ENCODE results near the gene GPR162. TPM values are rescaled to one million over a fixed set of nuclear protein-coding genes. Genes with fewer than 3 reads are reported as not detected.

Gene GPR162
- total RNA-seq, 1 experiment from 2014 or later = 2.3 TPM

GRCh38 chr12:6777386-6777785 is 44.2 kb upstream of the GPR162 start:
- TF ChIP-seq EZH2phosphoT487 (IDR thresholded peaks at IDR 0.05; ENCODE audit: borderline replicate concordance) (no peak), CEBPB (IDR thresholded peaks at IDR 0.05; ENCODE audit: low read depth) (no peak), EZH2 (IDR thresholded peaks at IDR 0.05) (no peak), JUND (IDR thresholded peaks at IDR 0.05) (no peak), ZFX (IDR thresholded peaks at IDR 0.05) (no peak), CBX3 (IDR thresholded peaks at IDR 0.05; ENCODE audit: low read depth) (no peak), MAX (IDR thresholded peaks at IDR 0.05) (no peak), EGR1 (IDR thresholded peaks at IDR 0.05; ENCODE audit: low read depth) (no peak), ATF3 (IDR thresholded peaks at IDR 0.05) (no peak)
- no peak overlapping the region for H3K4me3 ChIP-seq (replicated peaks in 1 of 2; ENCODE audit: low read depth in 1 of 2, low read length in 2 of 2)
- intact Hi-C loops (cut with micrococcal nuclease) = no loop called here
- H3K9me3 ChIP-seq (ENCODE audit: control insufficient read depth in 1 of 2, insufficient read depth in 1 of 2, low read depth in 1 of 2, low read length in 2 of 2) = no peaks in the 10 kb centered on the region
- H4K20me1 ChIP-seq (ENCODE audit: insufficient read depth) = no peaks in the 10 kb centered on the region
- H3K9ac ChIP-seq (ENCODE audit: low read length) = no peak overlapping the region
- POLR2A ChIA-PET = interaction anchor here (0.7 kb wide), 1 partner anchor 24 kb away, joined by 3 read pairs; the partner anchor contains the start of gene MLF2
- H2AFZ ChIP-seq (ENCODE audit: low read depth, low read length, poor library complexity, severe bottlenecking) = no peak overlapping the region
- no peaks in the 10 kb centered on the region for H3K79me2 ChIP-seq (ENCODE audit: insufficient read depth, low read length)
- no peaks in the 10 kb centered on the region for H3K36me3 ChIP-seq (ENCODE audit: control insufficient read depth in 1 of 2, insufficient read depth in 2 of 2, low read length in 2 of 2)
- no peak overlapping the region for H3K27ac ChIP-seq (ENCODE audit: low read depth, low read length)
- ATAC-seq = no peak
- H3K4me2 ChIP-seq (ENCODE audit: low read length) = no peak overlapping the region
- CTCF ChIA-PET = interaction anchor here (1.3 kb wide), 1 partner anchor 24 kb away, joined by 4 read pairs; the partner anchor contains the start of gene MLF2
- H3K9me2 ChIP-seq (ENCODE audit: insufficient read depth) = no peaks in the 10 kb centered on the region
- no peaks in the 10 kb centered on the region for H3K27me3 ChIP-seq (ENCODE audit: insufficient read depth, low read length)
- RAD21 ChIA-PET (ENCODE audit: low non-redundant PET in 1 of 2, low total read pairs in 2 of 2, uncharacterized antibody in 2 of 2, unreplicated experiment in 2 of 2) = no interaction called here
- no TSS peak for BruUV-seq (replicated peaks)
- no peak for DNase-seq (ENCODE audit: low read depth, low spot score)
- H3K4me1 ChIP-seq (ENCODE audit: control insufficient read depth in 1 of 2, insufficient read depth in 2 of 2, low read length in 2 of 2) = peaks cover 11 to 14% of the 10 kb centered on the region in 2 experiments; a peak in 3 of 4 replicates

GRCh38 chr12:6778217-6778573 is 43.4 kb upstream of the GPR162 start:
- no peak for DNase-seq (ENCODE audit: low read depth, low spot score)
- peaks cover 11 to 14% of the 10 kb centered on the region in 2 experiments; a peak in 3 of 4 replicates for H3K4me1 ChIP-seq (ENCODE audit: control insufficient read depth in 1 of 2, insufficient read depth in 2 of 2, low read length in 2 of 2)
- ChIA-PET POLR2A (interaction anchor here (0.9 to 1.0 kb wide), 2 partner anchors 25 to 244 kb away, joined by 3 to 7 read pairs; partner anchors contain the start of genes GAPDH and MLF2), CTCF (interaction anchor here (0.7 to 1.7 kb wide), 7 partner anchors 9 to 92 kb away, joined by 3 to 13 read pairs (median 3); partner anchors contain the start of genes GPR162 and MLF2), RAD21 (ENCODE audit: low non-redundant PET in 1 of 2, low total read pairs in 2 of 2, uncharacterized antibody in 2 of 2, unreplicated experiment in 2 of 2) (interaction anchor here in 1 of 2 experiments (0.7 to 1.0 kb wide), 2 partner anchors 22 to 150 kb away, joined by 3 to 4 read pairs; no protein-coding TSS in a partner anchor)
- peak overlapping the region; percentile 69 for H3K4me2 ChIP-seq (ENCODE audit: low read length)
- no peaks in the 10 kb centered on the region for H3K79me2 ChIP-seq (ENCODE audit: insufficient read depth, low read length)
- H3K36me3 ChIP-seq (ENCODE audit: control insufficient read depth in 1 of 2, insufficient read depth in 2 of 2, low read length in 2 of 2) = no peaks in the 10 kb centered on the region
- H2AFZ ChIP-seq (ENCODE audit: low read depth, low read length, poor library complexity, severe bottlenecking) = no peak overlapping the region
- intact Hi-C loops (cut with micrococcal nuclease) = no loop called here
- TF ChIP-seq CBX3 (IDR thresholded peaks at IDR 0.05; ENCODE audit: low read depth) = no peak
- no peak for ATAC-seq
- BruUV-seq (replicated peaks) = no TSS peak
- H3K27ac ChIP-seq (ENCODE audit: low read depth, low read length) = peak overlapping the region; percentile 51
- H3K9me3 ChIP-seq (ENCODE audit: control insufficient read depth in 1 of 2, insufficient read depth in 1 of 2, low read depth in 1 of 2, low read length in 2 of 2) = no peaks in the 10 kb centered on the region
- no peaks in the 10 kb centered on the region for H3K27me3 ChIP-seq (ENCODE audit: insufficient read depth, low read length)
- peak overlapping the region in 1 of 2 experiments; percentile 32; a peak in 1 of 4 replicates for H3K4me3 ChIP-seq (replicated peaks in 1 of 2; ENCODE audit: low read depth in 1 of 2, low read length in 2 of 2)
- no peaks in the 10 kb centered on the region for H3K9me2 ChIP-seq (ENCODE audit: insufficient read depth)
- H3K9ac ChIP-seq (ENCODE audit: low read length) = peak overlapping the region; percentile 42
- H4K20me1 ChIP-seq (ENCODE audit: insufficient read depth) = no peaks in the 10 kb centered on the region

Data from HCT116 (cell line).